ENCODE data around the gene SMIM33.
"Not testable (repeated sequence)": the region's sequence is repeated elsewhere in the genome, so short reads cannot be mapped to it uniquely, and the experiment has no call there.

Gene SMIM33

GRCh38 chr5:139470821-139471300, at the start of gene SMIM33:
SMIM33 (plus strand) TSS chr5:139471004; CDS start chr5:139471122, 118 bp downstream.
- Mint-ChIP-seq H3K27me3 (ENCODE audit: low read depth) (no peaks in the 10 kb centered on the region), H3K36me3 (ENCODE audit: low read depth) (peaks cover 18% of the 10 kb centered on the region), H3K4me3 (peak within 1 kb of the TSS; percentile 76), H3K27ac (peak within 1 kb of the TSS; percentile 90), H3K9me3 (no peaks in the 10 kb centered on the region), H3K4me1 (ENCODE audit: low read depth) (peaks cover 65% of the 10 kb centered on the region)

GRCh38 chr5:139422307-139422893, 48.4 kb upstream of the SMIM33 start:
- H3K9me3 Mint-ChIP-seq = no peaks in the 10 kb centered on the region
- H3K27me3 Mint-ChIP-seq (ENCODE audit: low read depth) = no peaks in the 10 kb centered on the region
- peak overlapping the region; percentile 62 for H3K27ac Mint-ChIP-seq
- peaks cover 31% of the 10 kb centered on the region for H3K36me3 Mint-ChIP-seq (ENCODE audit: low read depth)
- no peak overlapping the region for H3K4me3 Mint-ChIP-seq
- peaks cover 25% of the 10 kb centered on the region for H3K4me1 Mint-ChIP-seq (ENCODE audit: low read depth)

GRCh38 chr5:139425497-139425896, 45.3 kb upstream of the SMIM33 start:
- Mint-ChIP-seq H3K27ac (no peak overlapping the region), H3K36me3 (ENCODE audit: low read depth) (peaks cover 31% of the 10 kb centered on the region), H3K4me1 (ENCODE audit: low read depth) (peaks cover 23% of the 10 kb centered on the region), H3K9me3 (no peaks in the 10 kb centered on the region), H3K27me3 (ENCODE audit: low read depth) (no peaks in the 10 kb centered on the region), H3K4me3 (no peak overlapping the region)

- no peak overlapping the region for H3K4me3 Mint-ChIP-seq
- peaks cover 32% of the 10 kb centered on the region for H3K36me3 Mint-ChIP-seq (ENCODE audit: low read depth)
- no peak overlapping the region for H3K27ac Mint-ChIP-seq
- H3K4me1 Mint-ChIP-seq (ENCODE audit: low read depth) = peaks cover 23% of the 10 kb centered on the region
- no peaks in the 10 kb centered on the region for H3K27me3 Mint-ChIP-seq (ENCODE audit: low read depth)
- H3K9me3 Mint-ChIP-seq = no peaks in the 10 kb centered on the region
These were observed 44.5 kb upstream of the SMIM33 start for GRCh38 chr5:139426203-139426885.

GRCh38 chr5:139430015-139430414, 40.8 kb upstream of the SMIM33 start:
- Mint-ChIP-seq H3K9me3 (no peaks in the 10 kb centered on the region), H3K36me3 (ENCODE audit: low read depth) (peaks cover 25% of the 10 kb centered on the region), H3K27ac (no peak overlapping the region), H3K4me3 (no peak overlapping the region), H3K27me3 (ENCODE audit: low read depth) (no peaks in the 10 kb centered on the region), H3K4me1 (ENCODE audit: low read depth) (peaks cover 9% of the 10 kb centered on the region)

- Mint-ChIP-seq H3K27ac (no peak overlapping the region), H3K36me3 (ENCODE audit: low read depth) (peaks cover 23% of the 10 kb centered on the region), H3K9me3 (no peaks in the 10 kb centered on the region), H3K27me3 (ENCODE audit: low read depth) (no peaks in the 10 kb centered on the region), H3K4me3 (no peak overlapping the region), H3K4me1 (ENCODE audit: low read depth) (peaks cover 11% of the 10 kb centered on the region)
These were observed 39.1 kb upstream of the SMIM33 start for GRCh38 chr5:139431706-139432105.

GRCh38 chr5:139435676-139436075, 35.1 kb upstream of the SMIM33 start:
- H3K9me3 Mint-ChIP-seq = no peaks in the 10 kb centered on the region
- peaks cover 33% of the 10 kb centered on the region for H3K4me1 Mint-ChIP-seq (ENCODE audit: low read depth)
- peaks cover 17% of the 10 kb centered on the region for H3K36me3 Mint-ChIP-seq (ENCODE audit: low read depth)
- no peak overlapping the region for H3K4me3 Mint-ChIP-seq
- H3K27me3 Mint-ChIP-seq (ENCODE audit: low read depth) = no peaks in the 10 kb centered on the region
- H3K27ac Mint-ChIP-seq = no peak overlapping the region

- Mint-ChIP-seq H3K27me3 (ENCODE audit: low read depth) (no peaks in the 10 kb centered on the region), H3K36me3 (ENCODE audit: low read depth) (peaks cover 12% of the 10 kb centered on the region), H3K4me3 (peak overlapping the region; percentile 97), H3K27ac (peak overlapping the region; percentile 100), H3K4me1 (ENCODE audit: low read depth) (peaks cover 55% of the 10 kb centered on the region), H3K9me3 (no peaks in the 10 kb centered on the region)
These were observed 32.1 kb upstream of the SMIM33 start for GRCh38 chr5:139438707-139439012.

GRCh38 chr5:139439013-139439903, 31.5 kb upstream of the SMIM33 start, which contains the start of gene DNAJC18:
DNAJC18 (minus strand) TSS chr5:139439525; CDS start chr5:139439445, 80 bp downstream.
- no peaks in the 10 kb centered on the region for H3K27me3 Mint-ChIP-seq (ENCODE audit: low read depth)
- H3K4me3 Mint-ChIP-seq = peak within 1 kb of the TSS; percentile 97
- H3K9me3 Mint-ChIP-seq = no peaks in the 10 kb centered on the region
- H3K36me3 Mint-ChIP-seq (ENCODE audit: low read depth) = peaks cover 12% of the 10 kb centered on the region
- H3K27ac Mint-ChIP-seq = peak within 1 kb of the TSS; percentile 100
- H3K4me1 Mint-ChIP-seq (ENCODE audit: low read depth) = peaks cover 61% of the 10 kb centered on the region

- H3K27me3 Mint-ChIP-seq (ENCODE audit: low read depth); H3K36me3 Mint-ChIP-seq (ENCODE audit: low read depth); H3K27ac Mint-ChIP-seq; H3K4me3 Mint-ChIP-seq; H3K9me3 Mint-ChIP-seq: not testable (repeated sequence)
- H3K4me1 Mint-ChIP-seq (ENCODE audit: low read depth) = peaks cover 66% of the 10 kb centered on the region
These were observed 30.4 kb upstream of the SMIM33 start for GRCh38 chr5:139440416-139440815.

GRCh38 chr5:139443831-139444453, 26.9 kb upstream of the SMIM33 start:
- Mint-ChIP-seq H3K9me3 (peaks cover 12% of the 10 kb centered on the region), H3K27me3 (ENCODE audit: low read depth) (no peaks in the 10 kb centered on the region), H3K27ac (peak overlapping the region; percentile 86), H3K4me1 (ENCODE audit: low read depth) (peaks cover 79% of the 10 kb centered on the region), H3K4me3 (peak overlapping the region; percentile 58), H3K36me3 (ENCODE audit: low read depth) (peaks cover 16% of the 10 kb centered on the region)

- Mint-ChIP-seq H3K9me3 (peaks cover 12% of the 10 kb centered on the region), H3K4me1 (ENCODE audit: low read depth) (peaks cover 70% of the 10 kb centered on the region), H3K27ac (peak overlapping the region; percentile 92), H3K36me3 (ENCODE audit: low read depth) (peaks cover 17% of the 10 kb centered on the region), H3K27me3 (ENCODE audit: low read depth) (no peaks in the 10 kb centered on the region), H3K4me3 (no peak overlapping the region)
These were observed 25.3 kb upstream of the SMIM33 start for GRCh38 chr5:139445325-139446170.

- Mint-ChIP-seq H3K36me3 (ENCODE audit: low read depth) (peaks cover 17% of the 10 kb centered on the region), H3K4me3 (peak overlapping the region; percentile 47), H3K9me3 (peaks cover 12% of the 10 kb centered on the region), H3K27me3 (ENCODE audit: low read depth) (no peaks in the 10 kb centered on the region), H3K27ac (peak overlapping the region; percentile 92), H3K4me1 (ENCODE audit: low read depth) (peaks cover 60% of the 10 kb centered on the region)
These were observed 23.6 kb upstream of the SMIM33 start for GRCh38 chr5:139446956-139447779.

Measured in T-helper 1 cell treated with Interleukin-12 subunit alpha and Interleukin-12 subunit beta and Interleukin-4 antibody, amounts not matched to agents 30 μg/mL and 1 μg/mL, for 36 hours (primary cell).